Smooth muscle cell (in vitro differentiated cells): ENCODE data around the gene ALG12. TPM values are rescaled to one million over a fixed set of nuclear protein-coding genes. Genes with fewer than 3 reads are reported as not detected.

ENCODE experiments used
- DNase-seq: peaks from one replicate; lab custom pipeline; 2025; ENCODE audit not compliant: unreplicated experiment; lab: John Stamatoyannopoulos, UW
- H2AFZ ChIP-seq: fragments of 200-600 bp; sonication (generic); 2 replicates; pipeline ENCODE4 v1.6.0; 2016; ENCODE audit warnings: antibody characterized with exemption, low read depth, mild to moderate bottlenecking
- H3F3A ChIP-seq: fragments of 200-600 bp; sonication (generic); 2 replicates; pipeline ENCODE4 v1.6.0; 2017; ENCODE audit warnings: antibody characterized with exemption, low read depth
- H3K27ac ChIP-seq: fragments of 200-600 bp; sonication (generic); 2 replicates; pipeline ENCODE4 v1.5.1; 2016; ENCODE audit warnings: low read depth, mild to moderate bottlenecking
- H3K27me3 ChIP-seq: fragments of 200-600 bp; sonication (generic); 2 replicates; pipeline ENCODE4 v1.6.1; 2016; ENCODE audit warnings: low read depth, mild to moderate bottlenecking
- H3K36me3 ChIP-seq: fragments of 200-600 bp; sonication (generic); 2 replicates; pipeline ENCODE4 v1.5.1; 2016; ENCODE audit warnings: low read depth
- H3K4me1 ChIP-seq: fragments of 200-600 bp; sonication (generic); 2 replicates; pipeline ENCODE4 v1.5.1; 2016; ENCODE audit warnings: low read depth
- H3K4me2 ChIP-seq: fragments of 200-600 bp; sonication (generic); 2 replicates; pipeline ENCODE4 v1.6.0; 2016; ENCODE audit warnings: mild to moderate bottlenecking
- H3K4me3 ChIP-seq: fragments of 200-600 bp; sonication (generic); 2 replicates; pipeline ENCODE4 v1.5.1; 2016; ENCODE audit warnings: mild to moderate bottlenecking
- H3K79me2 ChIP-seq: fragments of 200-600 bp; sonication (generic); 2 replicates; pipeline ENCODE4 v1.6.0; 2016; ENCODE audit warnings: low read depth, mild to moderate bottlenecking
- H3K9ac ChIP-seq: fragments of 200-600 bp; sonication (generic); 2 replicates; pipeline ENCODE4 v1.6.0; 2016; ENCODE audit warnings: low read depth
- H3K9me3 ChIP-seq: fragments of 200-600 bp; sonication (generic); replicated peaks from 2 replicates; pipeline ENCODE4 v1.5.1; 2016; ENCODE audit warnings: low read depth
- H4K20me1 ChIP-seq: fragments of 200-600 bp; sonication (generic); 2 replicates; pipeline ENCODE4 v1.6.0; 2016; ENCODE audit warnings: low read depth
- WGBS: methylation state at CpG from one replicate; pipeline ENCODE4 v1.1.7; 2016; ENCODE audit warnings: low lambda C conversion rate; 5-methylcytosine and 5-hydroxymethylcytosine counted together
- polyA plus RNA-seq: library from polyadenylated mRNA; unstranded; fragments of >200 nt; fragmentation: Nextera tagmentation; extraction: Ambion mirVana; gene quantifications from 2 replicates; pipeline ENCODE4 v1.2.1, GENCODE V29; 2016
- total RNA-seq: library from RNA; depleted of rRNA; stranded (reverse); fragments of >200 nt; gene quantifications from 2 replicates; pipeline ENCODE4 v1.2.3, GENCODE V29; 2014
- TF ChIP-seq, protein P1 (sequence below): fragments of 200-600 bp; sonication (generic); IDR thresholded peaks from 2 replicates; pipeline ENCODE4 v1.5.1; 2017; ENCODE audit warnings: borderline replicate concordance, mild to moderate bottlenecking, antibody characterized with exemption; ENCODE audit not compliant: insufficient read depth, poor library complexity, severe bottlenecking

The ALG12 gene
- total RNA-seq (12.7 and 13.9 TPM in 2 replicates), polyA plus RNA-seq (42.7 and 45.9 TPM in 2 replicates)

DNA sequence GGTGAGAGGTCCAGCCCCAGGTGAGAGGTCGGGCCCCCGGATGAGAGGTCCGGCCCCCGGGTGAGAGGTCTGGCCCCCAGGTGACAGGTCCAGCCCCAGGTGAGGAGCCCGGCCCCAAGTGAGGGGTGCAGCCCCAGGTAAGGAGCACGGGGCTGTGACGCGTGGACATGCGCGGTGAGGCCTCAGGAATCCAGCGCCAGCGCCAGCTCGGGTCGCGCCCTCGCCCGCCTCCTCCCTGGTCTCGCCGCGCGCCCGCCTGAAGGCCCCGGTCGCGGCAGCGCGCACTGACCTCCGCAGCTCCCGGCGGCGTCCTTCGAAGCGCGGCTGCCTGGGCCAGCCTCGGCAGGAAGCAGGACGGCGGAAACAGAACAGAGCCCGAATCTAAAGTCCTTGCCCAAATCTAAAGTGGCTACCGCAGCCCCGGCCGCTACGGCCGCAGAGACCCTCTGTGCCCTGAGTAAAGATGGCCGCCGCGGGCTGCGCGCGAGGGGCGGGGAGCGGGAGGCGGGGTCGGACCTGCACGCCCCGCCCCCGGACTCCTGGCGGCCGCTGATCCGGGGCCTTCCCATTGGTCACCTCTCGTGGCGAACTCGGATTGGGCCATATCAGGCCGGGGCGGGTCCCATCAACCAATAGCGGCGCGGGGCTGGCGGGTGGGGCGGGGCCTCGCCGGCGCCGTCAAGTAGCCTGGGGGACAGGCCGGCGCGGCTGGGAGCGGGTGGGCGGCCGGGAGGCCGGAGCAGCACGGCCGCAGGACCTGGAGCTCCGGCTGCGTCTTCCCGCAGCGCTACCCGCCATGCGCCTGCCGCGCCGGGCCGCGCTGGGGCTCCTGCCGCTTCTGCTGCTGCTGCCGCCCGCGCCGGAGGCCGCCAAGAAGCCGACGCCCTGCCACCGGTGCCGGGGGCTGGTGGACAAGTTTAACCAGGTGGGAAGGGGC, at the start of gene ALG12, which contains the start of gene CRELD2:
Gene ALG12, minus strand, starts transcription at position 465 of the 937 bp plus-strand sequence. CDS start 4,673 bp downstream, outside the sequence.
Gene CRELD2, plus strand, starts transcription at position 661 of the 937 bp plus-strand sequence. Its CDS starts 136 bp downstream, at position 797.
- Histone ChIP-seq H2AFZ (peak within 1 kb of the TSS; percentile 93), H3K27me3 (no peaks in the 10 kb centered on the region), H3K9ac (peak within 1 kb of the TSS; percentile 94), H3F3A (no peaks in the 10 kb centered on the region), H3K4me3 (peak within 1 kb of the TSS; percentile 97), H3K79me2 (peaks cover 27% of the 10 kb centered on the region), H3K27ac (peak within 1 kb of the TSS; percentile 87), H4K20me1 (peaks cover 21% of the 10 kb centered on the region), H3K36me3 (no peaks in the 10 kb centered on the region), H3K4me1 (peaks cover 4% of the 10 kb centered on the region), H3K4me2 (peak within 1 kb of the TSS; percentile 99), H3K9me3 (no peaks in the 10 kb centered on the region)
- peak; percentile 94 for DNase-seq
- 1% methylated on average over 94 of the region's 103 CpGs for WGBS
- TF ChIP-seq, protein P1, sequence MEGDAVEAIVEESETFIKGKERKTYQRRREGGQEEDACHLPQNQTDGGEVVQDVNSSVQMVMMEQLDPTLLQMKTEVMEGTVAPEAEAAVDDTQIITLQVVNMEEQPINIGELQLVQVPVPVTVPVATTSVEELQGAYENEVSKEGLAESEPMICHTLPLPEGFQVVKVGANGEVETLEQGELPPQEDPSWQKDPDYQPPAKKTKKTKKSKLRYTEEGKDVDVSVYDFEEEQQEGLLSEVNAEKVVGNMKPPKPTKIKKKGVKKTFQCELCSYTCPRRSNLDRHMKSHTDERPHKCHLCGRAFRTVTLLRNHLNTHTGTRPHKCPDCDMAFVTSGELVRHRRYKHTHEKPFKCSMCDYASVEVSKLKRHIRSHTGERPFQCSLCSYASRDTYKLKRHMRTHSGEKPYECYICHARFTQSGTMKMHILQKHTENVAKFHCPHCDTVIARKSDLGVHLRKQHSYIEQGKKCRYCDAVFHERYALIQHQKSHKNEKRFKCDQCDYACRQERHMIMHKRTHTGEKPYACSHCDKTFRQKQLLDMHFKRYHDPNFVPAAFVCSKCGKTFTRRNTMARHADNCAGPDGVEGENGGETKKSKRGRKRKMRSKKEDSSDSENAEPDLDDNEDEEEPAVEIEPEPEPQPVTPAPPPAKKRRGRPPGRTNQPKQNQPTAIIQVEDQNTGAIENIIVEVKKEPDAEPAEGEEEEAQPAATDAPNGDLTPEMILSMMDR, result no peak

DNA sequence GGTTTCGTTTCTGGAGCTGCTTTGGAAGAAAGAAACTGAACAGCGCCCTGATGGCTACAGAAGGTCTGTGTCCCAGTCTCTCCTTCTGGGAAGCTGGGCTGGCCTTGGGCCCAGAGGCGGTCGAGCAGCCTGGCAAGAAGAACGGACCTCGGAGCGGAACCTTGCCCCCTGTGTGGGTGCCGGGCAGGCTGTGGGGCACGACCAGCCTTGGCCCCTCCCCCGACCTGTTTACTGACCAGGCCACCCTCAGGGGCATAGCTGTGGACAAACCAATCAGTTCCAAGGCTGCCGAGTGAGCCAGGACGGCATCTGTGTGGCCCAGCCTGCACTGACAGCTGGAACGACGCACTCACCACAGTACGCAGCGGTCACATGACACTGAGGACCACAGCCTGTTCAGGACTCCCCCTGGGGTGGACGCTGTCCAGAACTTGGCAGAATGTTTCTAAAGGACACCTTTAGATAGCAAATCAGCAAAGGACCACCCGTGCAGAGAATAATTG, 49.5 kb upstream of the ALG12 start:
- no peaks in the 10 kb centered on the region for H3F3A ChIP-seq
- H3K9me3 ChIP-seq, result no peaks in the 10 kb centered on the region
- no peaks in the 10 kb centered on the region for H3K36me3 ChIP-seq
- 76% methylated on average over 17 of the region's 18 CpGs for WGBS
- TF ChIP-seq, protein P1, result no peak
- peaks cover 30% of the 10 kb centered on the region for H4K20me1 ChIP-seq
- no peaks in the 10 kb centered on the region for H3K27me3 ChIP-seq
- DNase-seq, result no peak
- H3K4me1 ChIP-seq, result peaks cover 4% of the 10 kb centered on the region
- H3K9ac ChIP-seq, result no peak overlapping the region
- peak overlapping the region; percentile 52 for H3K27ac ChIP-seq
- no peak overlapping the region for H3K4me3 ChIP-seq
- no peak overlapping the region for H2AFZ ChIP-seq
- peaks cover 17% of the 10 kb centered on the region for H3K79me2 ChIP-seq
- no peak overlapping the region for H3K4me2 ChIP-seq

DNA sequence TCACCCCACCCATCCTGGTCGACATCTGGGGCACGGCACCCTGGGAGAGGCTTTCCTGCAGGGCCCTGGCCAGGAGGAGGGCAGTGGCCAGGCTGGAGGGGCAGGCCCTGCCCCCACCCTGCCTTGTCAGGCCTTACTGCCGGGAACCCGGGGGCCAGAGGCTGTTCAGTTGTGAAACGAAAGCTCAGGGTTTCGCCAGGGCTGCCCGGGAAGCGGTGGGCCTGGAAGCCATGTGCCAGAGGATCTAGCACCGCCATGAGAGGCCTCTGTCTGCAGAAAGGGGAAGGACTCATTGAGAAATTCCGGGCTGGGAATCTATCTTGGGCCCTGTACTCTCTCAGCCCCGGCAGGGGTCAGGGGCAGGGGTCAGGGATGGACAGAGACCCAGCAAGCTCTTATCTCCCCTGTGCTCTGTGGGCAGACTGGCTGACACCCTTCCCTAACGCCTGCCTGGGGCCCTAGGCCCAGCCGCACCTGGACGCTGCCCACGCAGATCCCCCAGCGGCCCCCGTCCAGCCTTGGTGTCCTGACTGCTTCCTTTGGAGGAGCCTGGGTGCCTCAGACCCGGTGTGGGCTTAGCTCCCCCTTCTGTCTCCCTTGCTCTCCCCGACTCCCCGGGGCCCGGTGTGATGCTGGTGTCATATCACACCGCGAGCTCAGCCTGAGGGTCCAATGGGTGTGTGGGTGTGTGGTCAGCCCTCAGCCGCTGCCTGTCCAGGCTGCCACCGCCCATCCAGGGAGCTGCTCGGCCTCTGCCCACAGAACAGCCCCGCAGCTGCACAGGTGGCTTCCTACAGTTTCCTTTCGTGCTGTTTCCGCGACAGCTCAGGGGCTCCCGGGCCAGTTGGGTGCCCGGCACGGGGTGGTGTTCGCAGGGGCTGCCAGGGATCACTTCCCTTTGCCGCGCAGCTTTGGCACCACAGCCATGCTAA, 48.8 kb upstream of the ALG12 start:
- TF ChIP-seq, protein P1, result no peak
- Histone ChIP-seq H3K4me3 (no peak overlapping the region), H3K9ac (no peak overlapping the region), H2AFZ (no peak overlapping the region), H3K79me2 (peaks cover 23% of the 10 kb centered on the region), H3K4me2 (peak overlapping the region; percentile 43), H3F3A (no peaks in the 10 kb centered on the region), H3K27me3 (no peaks in the 10 kb centered on the region), H3K4me1 (peaks cover 8% of the 10 kb centered on the region), H3K36me3 (no peaks in the 10 kb centered on the region), H3K27ac (peak overlapping the region; percentile 52), H3K9me3 (no peaks in the 10 kb centered on the region), H4K20me1 (peaks cover 33% of the 10 kb centered on the region)
- WGBS, result 63% methylated on average over 36 of the region's 36 CpGs
- DNase-seq, result no peak
